CD4-positive, alpha-beta T cell (primary cell): ENCODE data around the gene ATP11A. TPM values are rescaled to one million over a fixed set of nuclear protein-coding genes. Genes with fewer than 3 reads are reported as not detected.
A peak's percentile ranks its signal among the peaks of the same experiment; 100 is the strongest.

Experiments
- ATAC-seq: fragments of 200-7000 bp; cut with Tn5 transposase; one replicate; pipeline ENCODE4 v1.10.0; 2022; ENCODE audit warnings: mild to moderate bottlenecking; ENCODE audit not compliant: poor library complexity
- CTCF ChIA-PET: fragments of 350-600 bp; sonication (Branson Sonifier 250); formaldehyde crosslinking; loops from one replicate; lab custom pipeline; 2021; ENCODE audit warnings: antibody characterized with exemption, inconsistent platforms; lab: Charles Lee
- POLR2A ChIA-PET: fragments of 350-600 bp; sonication (Branson Sonifier 250); formaldehyde crosslinking; loops from one replicate; lab custom pipeline; 2021; ENCODE audit warnings: antibody characterized with exemption, inconsistent platforms; lab: Charles Lee
- DNase-seq, 14 experiments: peaks; one replicate each; pipeline ENCODE4 v3.0.0-alpha.2; 2013 to 2020; ENCODE audit warnings: mixed read lengths in 2 of 14
- H3K27ac ChIP-seq, 2 donors: one replicate each; pipeline versions ENCODE4 v1.5.1 to v1.7.0; 2013; ENCODE audit warnings: low read length in 2 of 2, low read depth in 1 of 2, mild to moderate bottlenecking in 1 of 2
- H3K27me3 ChIP-seq, 2 experiments: 1 replicate in 1 of 2; 2 replicates in 1 of 2; pipeline versions ENCODE4 v1.6.1 to v1.7.0; 2013; ENCODE audit warnings: low read length in 2 of 2, control low read depth in 1 of 2, mild to moderate bottlenecking in 1 of 2, moderate library complexity in 1 of 2; ENCODE audit not compliant: insufficient read depth in 2 of 2, control insufficient read depth in 1 of 2
- H3K36me3 ChIP-seq: one replicate; pipeline ENCODE4 v1.6.1; 2013; ENCODE audit warnings: low read length, control low read depth; ENCODE audit not compliant: insufficient read depth
- H3K4me1 ChIP-seq: one replicate; pipeline ENCODE4 v1.6.1; 2013; ENCODE audit warnings: low read length, control low read depth; ENCODE audit not compliant: insufficient read depth
- H3K4me3 ChIP-seq: one replicate; pipeline ENCODE4 v1.5.1; 2013; ENCODE audit warnings: mild to moderate bottlenecking, low read length, moderate library complexity
- H3K9me3 ChIP-seq, 2 experiments: 1 replicate in 1 of 2; 2 replicates in 1 of 2; pipeline versions ENCODE4 v1.6.1 to v1.7.0; 2013; ENCODE audit warnings: low read length in 2 of 2, mild to moderate bottlenecking in 2 of 2, control low read depth in 1 of 2, moderate library complexity in 1 of 2; ENCODE audit not compliant: control insufficient read depth in 1 of 2, insufficient read depth in 1 of 2
- H3K27ac Mint-ChIP-seq: one replicate; pipeline ENCODE4 v1.8.0; 2020; ENCODE audit warnings: mixed read lengths
- H3K27me3 Mint-ChIP-seq: one replicate; pipeline ENCODE4 v1.8.0; 2021; ENCODE audit warnings: mixed read lengths
- H3K36me3 Mint-ChIP-seq: one replicate; pipeline ENCODE4 v1.8.0; 2021; ENCODE audit warnings: low read depth, mixed read lengths
- H3K4me1 Mint-ChIP-seq: one replicate; pipeline ENCODE4 v1.8.0; 2021; ENCODE audit warnings: low read depth, mixed read lengths
- H3K4me3 Mint-ChIP-seq: one replicate; pipeline ENCODE4 v1.8.0; 2020; ENCODE audit warnings: mild to moderate bottlenecking, mixed read lengths
- H3K9me3 Mint-ChIP-seq: one replicate; pipeline ENCODE4 v1.8.0; 2020; ENCODE audit warnings: mixed read lengths
- CTCF ChIP-seq: fragments of 200-600 bp; IDR thresholded peaks from one replicate; pipeline ENCODE4 v1.8.0; 2022; ENCODE audit warnings: antibody characterized with exemption, mild to moderate bottlenecking
- intact Hi-C, 2 experiments: fragments of 100-400 bp; cut with DNase I in 1 of 2; cut with micrococcal nuclease in 1 of 2; formaldehyde crosslinking; loops; one replicate each; pipeline versions ENCODE4 v1.15.1 to v1.9.0; 2023 to 2025; cut with DNase I, micrococcal nuclease
- polyA plus RNA-seq, 2 donors: library from polyadenylated mRNA; unstranded; fragments of 120-200 nt; gene quantifications; one replicate each; pipeline ENCODE4 v1.2.1, GENCODE V29; 2013
- total RNA-seq, 174 experiments: library from RNA in 2 of 174; stranded (reverse) in 2 of 174; gene quantifications; one replicate each; pipeline ENCODE4 v1.2.3 and lab custom pipeline; 2021 to 2026

Gene ATP11A
- total RNA-seq: 10 to 100 TPM; 56.7 to 66.8 TPM
- polyA plus RNA-seq (2013, experiment 1 of 2): 21.6 TPM
- polyA plus RNA-seq (2013, experiment 2 of 2): 26.2 TPM
- 13.1 to 156 (median 42.4) reads per million in 172 experiments for total RNA-seq (lab: John Stamatoyannopoulos, UW)

- Histone ChIP-seq H3K27ac (peak within 1 kb of the TSS; percentile 79 to 88), H3K36me3 (no peaks in the 10 kb centered on the region), H3K4me1 (peaks cover 53% of the 10 kb centered on the region), H3K27me3 (no peaks in the 10 kb centered on the region), H3K4me3 (peak within 1 kb of the TSS; percentile 88), H3K9me3 (no peaks in the 10 kb centered on the region)
- Mint-ChIP-seq H3K4me1 (peaks cover 53% of the 10 kb centered on the region), H3K4me3 (peak within 1 kb of the TSS; percentile 92), H3K36me3 (no peaks in the 10 kb centered on the region), H3K9me3 (no peaks in the 10 kb centered on the region), H3K27ac (peak within 1 kb of the TSS; percentile 75), H3K27me3 (no peaks in the 10 kb centered on the region)
- DNase-seq: peak; percentile 57 to 93 (median 76)
- CTCF ChIA-PET: interaction anchor here (1.0 kb wide), 1 partner anchor 15 kb away, joined by 3 read pairs; no protein-coding TSS in a partner anchor
- intact Hi-C loops: loop anchor here (2.0 to 5.0 kb wide), 4 partner anchors 47 to 608 kb away; partner anchors contain the start of genes CUL4A (in 1 of the 2), LAMP1 (in 1 of the 2) and PCID2 (in 1 of the 2)
- no peak for TF ChIP-seq CTCF
- POLR2A ChIA-PET: interaction anchor here (0.6 to 1.0 kb wide), 3 partner anchors 35 to 102 kb away, joined by 3 read pairs; partner anchors contain the start of gene TUBGCP3
- ATAC-seq: peak; percentile 80
Measured at GRCh38 chr13:112689303-112690245, at the start of gene ATP11A. ATP11A (plus strand) TSS chr13:112690038; CDS start chr13:112690417, 379 bp downstream.

DNA sequence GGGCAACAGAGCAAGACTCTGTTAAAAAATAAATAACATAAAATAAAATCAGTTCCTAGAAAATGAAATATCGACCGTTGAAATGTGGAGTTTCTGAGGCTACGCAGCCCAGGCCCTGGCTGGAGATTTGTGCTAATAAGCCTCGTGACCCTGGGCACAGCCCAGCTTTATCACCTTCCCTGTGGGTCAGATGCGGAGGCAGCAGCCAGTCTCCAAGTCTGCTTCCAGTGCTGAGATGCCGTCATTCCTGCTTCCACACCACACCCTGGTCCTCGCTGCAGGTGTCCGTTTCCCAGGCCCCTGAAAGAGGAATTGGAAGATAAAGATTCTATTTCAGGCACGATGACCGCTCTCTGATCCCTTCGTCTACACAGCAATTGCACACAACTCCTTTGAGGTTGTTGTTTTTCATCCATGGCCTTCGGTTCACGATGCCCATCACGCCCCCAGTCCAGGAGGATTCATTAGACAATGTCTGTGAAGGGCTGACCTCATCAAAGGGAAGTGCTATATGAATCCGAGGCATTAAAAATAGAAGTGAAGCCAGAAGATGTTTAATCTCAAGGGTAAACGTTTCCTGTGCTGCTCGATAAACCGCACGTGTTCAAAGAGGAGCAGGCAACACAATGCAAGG, 48.3 kb upstream of the ATP11A start:
- intact Hi-C loops: loop anchor here (2.0 to 10.0 kb wide), 3 partner anchors 46 to 173 kb away; no protein-coding TSS in a partner anchor
- Histone ChIP-seq H3K27ac (no peak overlapping the region), H3K4me3 (no peak overlapping the region), H3K9me3 (no peaks in the 10 kb centered on the region), H3K36me3 (no peaks in the 10 kb centered on the region), H3K4me1 (peaks cover 22% of the 10 kb centered on the region), H3K27me3 (peaks cover 3 to 4% of the 10 kb centered on the region in 2 experiments)
- CTCF ChIA-PET: interaction anchor here (0.7 to 1.4 kb wide), 3 partner anchors 34 to 233 kb away, joined by 3 to 6 read pairs (median 3); no protein-coding TSS in a partner anchor
- Mint-ChIP-seq H3K4me1 (peaks cover 7% of the 10 kb centered on the region), H3K9me3 (no peaks in the 10 kb centered on the region), H3K27ac (no peak overlapping the region), H3K36me3 (no peaks in the 10 kb centered on the region), H3K27me3 (peaks cover 10% of the 10 kb centered on the region), H3K4me3 (no peak overlapping the region)
- DNase-seq (no peak), ATAC-seq (no peak)
- TF ChIP-seq CTCF: no peak
- POLR2A ChIA-PET: no interaction called here

DNA sequence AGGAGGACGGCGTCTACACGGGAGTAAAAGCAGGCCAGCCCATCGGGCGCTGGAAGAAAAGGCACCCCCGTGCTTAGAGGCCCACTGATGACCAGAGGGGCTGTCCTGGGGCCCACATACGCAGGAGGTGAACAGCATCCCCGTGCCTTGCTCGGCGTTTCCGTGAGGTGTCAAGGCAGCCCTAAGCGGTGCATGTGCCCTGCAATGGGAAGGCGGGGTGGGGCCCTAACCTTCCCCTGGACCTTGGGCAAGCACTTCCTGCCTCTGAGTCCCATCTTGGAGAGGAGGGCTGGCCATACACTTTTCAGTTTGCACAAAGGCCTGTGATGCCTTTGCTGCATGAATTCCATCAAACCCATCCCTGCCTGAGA, 47.8 kb upstream of the ATP11A start:
- intact Hi-C loops: loop anchor here in 1 of 2 experiments (5.0 to 10.0 kb wide), 2 partner anchors 45 to 173 kb away; no protein-coding TSS in a partner anchor
- H3K4me3 ChIP-seq: no peak overlapping the region
- TF ChIP-seq CTCF: no peak
- H3K36me3 Mint-ChIP-seq: no peaks in the 10 kb centered on the region
- peaks cover 7% of the 10 kb centered on the region for H3K4me1 Mint-ChIP-seq
- H3K9me3 ChIP-seq: no peaks in the 10 kb centered on the region
- H3K9me3 Mint-ChIP-seq: no peaks in the 10 kb centered on the region
- H3K36me3 ChIP-seq: no peaks in the 10 kb centered on the region
- no peak for ATAC-seq
- ChIA-PET POLR2A (no interaction called here), CTCF (no interaction called here)
- no peak overlapping the region for H3K27ac ChIP-seq
- peaks cover 3 to 4% of the 10 kb centered on the region in 2 experiments for H3K27me3 ChIP-seq
- H3K27me3 Mint-ChIP-seq: peaks cover 10% of the 10 kb centered on the region
- H3K4me1 ChIP-seq: peaks cover 22% of the 10 kb centered on the region
- no peak overlapping the region for H3K27ac Mint-ChIP-seq
- H3K4me3 Mint-ChIP-seq: no peak overlapping the region
- DNase-seq: no peak
